Erythroblast (primary cell): ENCODE data around the gene LDLRAD4.

Experiments used
- GATA1 ChIP-seq: IDR thresholded peaks from 2 replicates; pipeline ENCODE4 v1.6.1; 2011; ENCODE audit warnings: low read depth, mild to moderate bottlenecking, control low read depth, low read length, moderate library complexity
- POLR2A ChIP-seq: IDR thresholded peaks from 2 replicates; pipeline ENCODE4 v1.6.1; 2011; ENCODE audit warnings: mild to moderate bottlenecking, low read length

- no peak for TF ChIP-seq POLR2A
- TF ChIP-seq GATA1, result no peak
These were observed 119.8 kb downstream of the LDLRAD4 start for GRCh38 chr18:13338318-13338717.
